Measurements from ENCODE around the gene CEP104. TPM values are rescaled to one million over a fixed set of nuclear protein-coding genes. Genes with fewer than 3 reads are reported as not detected.

The CEP104 gene
- total and polyA plus RNA-seq, 9 of the 15 experiments (the other 6 are each of a cell fraction or from before 2014, with no cell fraction given) = 11.2 to 63.4 (median 42.6) TPM

DNA sequence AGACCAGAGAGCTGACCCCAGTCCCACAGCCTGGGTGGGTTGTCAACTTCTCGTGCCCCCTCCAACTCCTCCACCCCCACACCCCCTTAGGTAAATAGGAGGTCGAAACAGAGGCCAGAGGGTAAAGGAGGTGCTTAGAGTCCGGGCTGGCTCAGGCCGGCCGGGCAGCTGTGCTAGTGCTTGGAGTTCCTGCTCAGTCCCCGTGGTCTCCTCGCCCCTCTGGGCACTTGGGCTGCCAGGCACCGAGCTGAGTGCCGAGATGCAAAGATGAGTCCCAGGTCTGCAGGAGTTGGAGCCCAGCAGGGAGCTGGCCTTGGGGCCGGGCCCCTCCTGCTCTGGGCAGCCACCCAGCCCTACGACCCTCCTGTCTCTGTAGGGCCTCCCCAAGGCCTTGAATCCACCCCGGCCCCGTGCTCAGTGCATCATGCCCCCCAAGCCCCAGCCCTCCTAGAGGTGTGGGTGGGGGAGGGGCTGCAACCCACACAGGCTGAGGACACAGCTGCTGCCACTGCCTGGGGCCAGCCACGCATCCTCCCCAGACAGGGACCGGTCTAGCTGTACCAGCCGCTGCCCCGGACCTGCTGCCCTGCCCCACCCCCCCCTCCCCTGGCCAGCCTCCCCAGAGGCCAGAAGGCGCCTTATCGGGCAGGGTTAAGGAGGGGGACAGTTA is 82.6 kb downstream of the CEP104 start (continued):
- TF ChIP-seq, protein P1, sequence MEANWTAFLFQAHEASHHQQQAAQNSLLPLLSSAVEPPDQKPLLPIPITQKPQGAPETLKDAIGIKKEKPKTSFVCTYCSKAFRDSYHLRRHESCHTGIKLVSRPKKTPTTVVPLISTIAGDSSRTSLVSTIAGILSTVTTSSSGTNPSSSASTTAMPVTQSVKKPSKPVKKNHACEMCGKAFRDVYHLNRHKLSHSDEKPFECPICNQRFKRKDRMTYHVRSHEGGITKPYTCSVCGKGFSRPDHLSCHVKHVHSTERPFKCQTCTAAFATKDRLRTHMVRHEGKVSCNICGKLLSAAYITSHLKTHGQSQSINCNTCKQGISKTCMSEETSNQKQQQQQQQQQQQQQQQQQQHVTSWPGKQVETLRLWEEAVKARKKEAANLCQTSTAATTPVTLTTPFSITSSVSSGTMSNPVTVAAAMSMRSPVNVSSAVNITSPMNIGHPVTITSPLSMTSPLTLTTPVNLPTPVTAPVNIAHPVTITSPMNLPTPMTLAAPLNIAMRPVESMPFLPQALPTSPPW (CRISPR knock-in tag; IDR thresholded peaks at IDR 0.05) = peak; percentile 98
- TF ChIP-seq, protein P2, sequence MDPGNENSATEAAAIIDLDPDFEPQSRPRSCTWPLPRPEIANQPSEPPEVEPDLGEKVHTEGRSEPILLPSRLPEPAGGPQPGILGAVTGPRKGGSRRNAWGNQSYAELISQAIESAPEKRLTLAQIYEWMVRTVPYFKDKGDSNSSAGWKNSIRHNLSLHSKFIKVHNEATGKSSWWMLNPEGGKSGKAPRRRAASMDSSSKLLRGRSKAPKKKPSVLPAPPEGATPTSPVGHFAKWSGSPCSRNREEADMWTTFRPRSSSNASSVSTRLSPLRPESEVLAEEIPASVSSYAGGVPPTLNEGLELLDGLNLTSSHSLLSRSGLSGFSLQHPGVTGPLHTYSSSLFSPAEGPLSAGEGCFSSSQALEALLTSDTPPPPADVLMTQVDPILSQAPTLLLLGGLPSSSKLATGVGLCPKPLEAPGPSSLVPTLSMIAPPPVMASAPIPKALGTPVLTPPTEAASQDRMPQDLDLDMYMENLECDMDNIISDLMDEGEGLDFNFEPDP (CRISPR knock-in tag; IDR thresholded peaks at IDR 0.05) = no peak
- no peak for TF ChIP-seq MTF1 (CRISPR knock-in tag; IDR thresholded peaks at IDR 0.05; ENCODE audit: borderline replicate concordance)
- TF ChIP-seq IFI16 (CRISPR knock-in tag; IDR thresholded peaks at IDR 0.05) = no peak
- TF ChIP-seq, protein P3, sequence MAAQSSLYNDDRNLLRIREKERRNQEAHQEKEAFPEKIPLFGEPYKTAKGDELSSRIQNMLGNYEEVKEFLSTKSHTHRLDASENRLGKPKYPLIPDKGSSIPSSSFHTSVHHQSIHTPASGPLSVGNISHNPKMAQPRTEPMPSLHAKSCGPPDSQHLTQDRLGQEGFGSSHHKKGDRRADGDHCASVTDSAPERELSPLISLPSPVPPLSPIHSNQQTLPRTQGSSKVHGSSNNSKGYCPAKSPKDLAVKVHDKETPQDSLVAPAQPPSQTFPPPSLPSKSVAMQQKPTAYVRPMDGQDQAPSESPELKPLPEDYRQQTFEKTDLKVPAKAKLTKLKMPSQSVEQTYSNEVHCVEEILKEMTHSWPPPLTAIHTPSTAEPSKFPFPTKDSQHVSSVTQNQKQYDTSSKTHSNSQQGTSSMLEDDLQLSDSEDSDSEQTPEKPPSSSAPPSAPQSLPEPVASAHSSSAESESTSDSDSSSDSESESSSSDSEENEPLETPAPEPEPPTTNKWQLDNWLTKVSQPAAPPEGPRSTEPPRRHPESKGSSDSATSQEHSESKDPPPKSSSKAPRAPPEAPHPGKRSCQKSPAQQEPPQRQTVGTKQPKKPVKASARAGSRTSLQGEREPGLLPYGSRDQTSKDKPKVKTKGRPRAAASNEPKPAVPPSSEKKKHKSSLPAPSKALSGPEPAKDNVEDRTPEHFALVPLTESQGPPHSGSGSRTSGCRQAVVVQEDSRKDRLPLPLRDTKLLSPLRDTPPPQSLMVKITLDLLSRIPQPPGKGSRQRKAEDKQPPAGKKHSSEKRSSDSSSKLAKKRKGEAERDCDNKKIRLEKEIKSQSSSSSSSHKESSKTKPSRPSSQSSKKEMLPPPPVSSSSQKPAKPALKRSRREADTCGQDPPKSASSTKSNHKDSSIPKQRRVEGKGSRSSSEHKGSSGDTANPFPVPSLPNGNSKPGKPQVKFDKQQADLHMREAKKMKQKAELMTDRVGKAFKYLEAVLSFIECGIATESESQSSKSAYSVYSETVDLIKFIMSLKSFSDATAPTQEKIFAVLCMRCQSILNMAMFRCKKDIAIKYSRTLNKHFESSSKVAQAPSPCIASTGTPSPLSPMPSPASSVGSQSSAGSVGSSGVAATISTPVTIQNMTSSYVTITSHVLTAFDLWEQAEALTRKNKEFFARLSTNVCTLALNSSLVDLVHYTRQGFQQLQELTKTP (IDR thresholded peaks at IDR 0.05; ENCODE audit: low read depth in 1 of 2, partially characterized antibody in 2 of 2) = no peak
- no peak for TF ChIP-seq DPF2 (IDR thresholded peaks at IDR 0.05)
- TF ChIP-seq, protein P4, sequence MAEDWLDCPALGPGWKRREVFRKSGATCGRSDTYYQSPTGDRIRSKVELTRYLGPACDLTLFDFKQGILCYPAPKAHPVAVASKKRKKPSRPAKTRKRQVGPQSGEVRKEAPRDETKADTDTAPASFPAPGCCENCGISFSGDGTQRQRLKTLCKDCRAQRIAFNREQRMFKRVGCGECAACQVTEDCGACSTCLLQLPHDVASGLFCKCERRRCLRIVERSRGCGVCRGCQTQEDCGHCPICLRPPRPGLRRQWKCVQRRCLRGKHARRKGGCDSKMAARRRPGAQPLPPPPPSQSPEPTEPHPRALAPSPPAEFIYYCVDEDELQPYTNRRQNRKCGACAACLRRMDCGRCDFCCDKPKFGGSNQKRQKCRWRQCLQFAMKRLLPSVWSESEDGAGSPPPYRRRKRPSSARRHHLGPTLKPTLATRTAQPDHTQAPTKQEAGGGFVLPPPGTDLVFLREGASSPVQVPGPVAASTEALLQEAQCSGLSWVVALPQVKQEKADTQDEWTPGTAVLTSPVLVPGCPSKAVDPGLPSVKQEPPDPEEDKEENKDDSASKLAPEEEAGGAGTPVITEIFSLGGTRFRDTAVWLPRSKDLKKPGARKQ (CRISPR knock-in tag; IDR thresholded peaks at IDR 0.05) = no peak
- no peak for TF ChIP-seq TCFL5 (CRISPR knock-in tag; conservative IDR thresholded peaks at IDR 0.05)
- TF ChIP-seq MCM5 (IDR thresholded peaks at IDR 0.05; ENCODE audit: low read depth) = no peak
- no peak for TF ChIP-seq SRSF3 (IDR thresholded peaks at IDR 0.05; ENCODE audit: insufficient read depth, low read length)
- TF ChIP-seq BCL6 (CRISPR knock-in tag; IDR thresholded peaks at IDR 0.05) = no peak
- TF ChIP-seq SMAD2 (IDR thresholded peaks at IDR 0.05; ENCODE audit: low read depth, low read length) = no peak
- TF ChIP-seq GATA2 (CRISPR knock-in tag; IDR thresholded peaks at IDR 0.05) = no peak
- TF ChIP-seq MXI1 (IDR thresholded peaks at IDR 0.05; ENCODE audit: low read depth, low read length) = no peak
- TF ChIP-seq SETDB1 (IDR thresholded peaks at IDR 0.05; ENCODE audit: low read length) = no peak
- TF ChIP-seq ZNF830 (CRISPR knock-in tag; IDR thresholded peaks at IDR 0.05) = no peak
